IPS-18a (cell line): ENCODE data around the gene ARHGAP45.

Experiments
- H3K27ac ChIP-seq: one replicate; pipeline ENCODE4 v1.5.1; 2013; ENCODE audit warnings: low read length
- H3K27me3 ChIP-seq: one replicate; pipeline ENCODE4 v1.6.1; 2013; ENCODE audit warnings: mild to moderate bottlenecking, low read length; ENCODE audit not compliant: control insufficient read depth, insufficient read depth
- H3K36me3 ChIP-seq: one replicate; pipeline ENCODE4 v1.6.1; 2013; ENCODE audit warnings: low read depth, low read length; ENCODE audit not compliant: control insufficient read depth
- H3K4me1 ChIP-seq: one replicate; pipeline ENCODE4 v1.6.1; 2013; ENCODE audit warnings: low read depth, low read length; ENCODE audit not compliant: control insufficient read depth
- H3K4me3 ChIP-seq: one replicate; pipeline ENCODE4 v1.5.1; 2013; ENCODE audit warnings: low read length
- H3K9ac ChIP-seq: one replicate; pipeline ENCODE4 v1.6.1; 2013; ENCODE audit warnings: mild to moderate bottlenecking, low read length, moderate library complexity
- H3K9me3 ChIP-seq: one replicate; pipeline ENCODE4 v1.6.1; 2013; ENCODE audit warnings: low read depth, low read length; ENCODE audit not compliant: control insufficient read depth

ARHGAP45 gene

DNA sequence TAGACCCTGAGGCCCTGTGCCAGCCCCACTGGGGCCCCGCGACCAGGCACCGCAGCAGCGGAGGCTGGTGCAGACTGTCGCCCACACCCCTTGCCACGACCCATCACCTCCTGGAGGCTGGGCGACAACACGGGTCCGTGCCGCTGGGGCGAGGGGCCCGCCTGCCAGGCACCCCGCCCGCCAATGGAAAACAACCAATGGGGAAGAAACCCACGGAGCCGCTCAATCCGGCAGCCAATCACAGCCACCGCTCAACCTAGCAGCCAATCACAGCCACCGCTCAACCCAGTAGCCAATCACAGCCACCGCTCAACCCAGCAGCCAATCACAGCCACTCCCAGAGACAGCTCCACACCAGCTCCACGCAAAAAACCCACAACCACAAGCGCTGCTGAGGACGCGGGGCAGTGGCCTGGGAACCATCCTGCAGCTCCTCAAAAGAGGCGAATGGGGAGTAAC lies 66.5 kb downstream of the ARHGAP45 start:
- Histone ChIP-seq H3K9ac (no peak overlapping the region), H3K36me3 (no peaks in the 10 kb centered on the region), H3K27ac (no peak overlapping the region), H3K4me1 (peaks cover 4% of the 10 kb centered on the region), H3K9me3 (no peaks in the 10 kb centered on the region), H3K4me3 (no peak overlapping the region), H3K27me3 (no peaks in the 10 kb centered on the region)

GRCh38 chr19:1134431-1134830 lies 67.5 kb downstream of the ARHGAP45 start:
- no peak overlapping the region for H3K4me3 ChIP-seq
- no peaks in the 10 kb centered on the region for H3K9me3 ChIP-seq
- H3K9ac ChIP-seq: no peak overlapping the region
- H3K27ac ChIP-seq: no peak overlapping the region
- H3K27me3 ChIP-seq: no peaks in the 10 kb centered on the region
- no peaks in the 10 kb centered on the region for H3K36me3 ChIP-seq
- H3K4me1 ChIP-seq: peaks cover 4% of the 10 kb centered on the region

DNA sequence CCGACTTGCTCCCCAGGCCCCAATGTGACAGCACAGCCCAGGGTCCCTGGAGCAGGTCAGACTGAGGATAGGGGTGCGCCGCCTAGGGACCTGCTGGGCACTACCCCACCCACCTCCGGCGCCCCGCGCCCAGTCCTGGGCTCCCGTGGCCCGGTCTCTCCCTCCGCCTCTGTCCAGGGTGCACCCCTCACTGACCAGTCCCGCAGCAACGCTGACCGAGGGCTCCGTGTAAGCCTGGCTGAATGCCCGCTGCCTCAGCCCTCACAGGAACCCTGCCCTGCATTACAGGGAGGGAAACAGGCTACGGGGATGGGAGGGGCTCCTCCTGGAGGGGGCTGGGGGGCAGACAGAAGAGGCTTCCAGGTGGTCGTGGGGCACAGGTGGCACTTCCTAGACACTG lies 68.5 kb downstream of the ARHGAP45 start:
- no peaks in the 10 kb centered on the region for H3K36me3 ChIP-seq
- H3K9me3 ChIP-seq: no peaks in the 10 kb centered on the region
- H3K9ac ChIP-seq: no peak overlapping the region
- peaks cover 4% of the 10 kb centered on the region for H3K4me1 ChIP-seq
- H3K27ac ChIP-seq: no peak overlapping the region
- no peaks in the 10 kb centered on the region for H3K27me3 ChIP-seq
- H3K4me3 ChIP-seq: no peak overlapping the region

GRCh38 chr19:1136201-1136600 lies 69.2 kb downstream of the ARHGAP45 start:
- Histone ChIP-seq H3K4me3 (no peak overlapping the region), H3K9me3 (no peaks in the 10 kb centered on the region), H3K27ac (no peak overlapping the region), H3K27me3 (no peaks in the 10 kb centered on the region), H3K36me3 (no peaks in the 10 kb centered on the region), H3K9ac (no peak overlapping the region), H3K4me1 (peaks cover 4% of the 10 kb centered on the region)
